Measurements from ENCODE around the gene CAMK2B. TPM values are rescaled to one million over a fixed set of nuclear protein-coding genes. Genes with fewer than 3 reads are reported as not detected.

CAMK2B gene
- total and polyA plus RNA-seq, 2 of the 13 experiments (the other 11 are each of a cell fraction or from before 2014, with no cell fraction given), result 0.27 to 0.48 TPM

- TF ChIP-seq KMT2B (CRISPR knock-in tag; IDR thresholded peaks at IDR 0.05) (no peak; the same call in 1 of the 2 replicates), MLXIP (CRISPR knock-in tag; IDR thresholded peaks at IDR 0.05; ENCODE audit: borderline replicate concordance) (no peak), RERE (CRISPR knock-in tag; IDR thresholded peaks at IDR 0.05; ENCODE audit: low read depth) (no peak), MYC (CRISPR knock-in tag; IDR thresholded peaks at IDR 0.05; ENCODE audit: borderline replicate concordance) (no peak), HMGA1 (CRISPR knock-in tag; conservative IDR thresholded peaks at IDR 0.05) (no peak), MXD1 (CRISPR knock-in tag; IDR thresholded peaks at IDR 0.05) (0 out of 2 replicates have a peak, but pooled peaks have one; percentile 36), CCAR2 (optimal IDR thresholded peaks at IDR 0.05; ENCODE audit: low read depth, low read length) (no peak), ZNF33B (CRISPR knock-in tag; IDR thresholded peaks at IDR 0.05) (no peak), DDIT3 (CRISPR knock-in tag; IDR thresholded peaks at IDR 0.05) (no peak), ZBTB26 (CRISPR knock-in tag; IDR thresholded peaks at IDR 0.05; ENCODE audit: borderline replicate concordance) (no peak), RORA (CRISPR knock-in tag; IDR thresholded peaks at IDR 0.05) (no peak), ATF7 (IDR thresholded peaks at IDR 0.05) (peak; percentile 2; the same call in 1 of the 2 replicates), ATF7 (CRISPR knock-in tag; IDR thresholded peaks at IDR 0.05) (no peak), PAXIP1 (CRISPR knock-in tag; conservative IDR thresholded peaks at IDR 0.05) (peak; percentile 48; the same call in 1 of the 2 replicates)
These were observed 67.6 kb downstream of the CAMK2B start (continued) for GRCh38 chr7:44257618-44258422.
